A673 (cell line): ENCODE results near the gene LSR. TPM values are rescaled to one million over a fixed set of nuclear protein-coding genes. Genes with fewer than 3 reads are reported as not detected.

Experiments
- BruUV-seq: library from RNA; stranded (reverse); fragments of 400-500 nt; replicated peaks from 2 replicates; lab custom pipeline; 2021; lab: Mats Ljungman, UMichigan
- CTCF ChIA-PET: fragments of 300-600 bp; sonication (Branson Sonifier 250); formaldehyde crosslinking; loops from one replicate; lab custom pipeline; 2022; ENCODE audit warnings: antibody characterized with exemption; lab: Charles Lee
- POLR2A ChIA-PET: fragments of 300-600 bp; sonication (Branson Sonifier 250); formaldehyde crosslinking; loops from one replicate; lab custom pipeline; 2022; ENCODE audit warnings: antibody characterized with exemption; ENCODE audit not compliant: low non-redundant PET; lab: Charles Lee
- DNase-seq: peaks from one replicate; pipeline ENCODE4 v3.0.0-alpha.2; 2015; ENCODE audit warnings: low spot score
- H3K27ac ChIP-seq: fragments of 200-600 bp; sonication (generic); 2 replicates; pipeline ENCODE4 v1.5.1; 2016; ENCODE audit warnings: mixed run types, low read depth, mild to moderate bottlenecking, mixed read lengths, antibody characterized with exemption, low read length; ENCODE audit not compliant: poor library complexity, severe bottlenecking
- H3K27me3 ChIP-seq: fragments of 200-600 bp; sonication (generic); replicated peaks from 2 replicates; pipeline ENCODE4 v1.6.1; 2017; ENCODE audit warnings: mixed run types, low read depth, mild to moderate bottlenecking, mixed read lengths, antibody characterized with exemption, low read length; ENCODE audit not compliant: insufficient read depth, poor library complexity
- H3K36me3 ChIP-seq: fragments of 200-600 bp; sonication (generic); 2 replicates; pipeline ENCODE4 v1.6.1; 2016; ENCODE audit warnings: mixed run types, mild to moderate bottlenecking, mixed read lengths, antibody characterized with exemption, low read length; ENCODE audit not compliant: insufficient read depth, poor library complexity, severe bottlenecking
- H3K4me1 ChIP-seq: fragments of 200-600 bp; sonication (generic); 2 replicates; pipeline ENCODE4 v1.6.1; 2017; ENCODE audit warnings: mixed run types, mild to moderate bottlenecking, mixed read lengths, antibody characterized with exemption, low read length; ENCODE audit not compliant: insufficient read depth, poor library complexity, severe bottlenecking
- H3K4me3 ChIP-seq: fragments of 200-600 bp; sonication (generic); 2 replicates; pipeline ENCODE4 v1.5.1; 2016; ENCODE audit warnings: low read depth, mixed run types, mild to moderate bottlenecking, mixed read lengths, low read length; ENCODE audit not compliant: poor library complexity, severe bottlenecking
- H3K9me3 ChIP-seq: fragments of 200-600 bp; sonication (generic); 2 replicates; pipeline ENCODE4 v1.6.1; 2016; ENCODE audit warnings: mixed run types, low read depth, mild to moderate bottlenecking, mixed read lengths, antibody characterized with exemption, low read length; ENCODE audit not compliant: poor library complexity, severe bottlenecking
- EZH2 ChIP-seq: fragments of 200-600 bp; sonication (generic); IDR thresholded peaks from 2 replicates; pipeline ENCODE4 v1.6.1; 2017; ENCODE audit warnings: borderline replicate concordance, low read depth, mild to moderate bottlenecking, mixed read lengths, antibody characterized with exemption, low read length; ENCODE audit not compliant: poor library complexity, severe bottlenecking
- intact Hi-C: fragments of 100-400 bp; cut with micrococcal nuclease; formaldehyde crosslinking; loops from one replicate; pipeline ENCODE4 v1.10.0; 2022; ENCODE audit not compliant: unreplicated experiment
- total RNA-seq: library from RNA; stranded (reverse); gene quantifications from 2 replicates; pipeline ENCODE4 v1.2.3, GENCODE V29; 2021
- TF ChIP-seq, protein P1 (sequence below): fragments of 300-800, 200-600 bp; sonication (generic); conservative IDR thresholded peaks from 2 replicates; pipeline ENCODE4 v1.5.1; 2017; ENCODE audit warnings: low read depth, mild to moderate bottlenecking, antibody characterized with exemption, low read length, moderate library complexity, mixed read lengths

The LSR gene
- total RNA-seq, 1 experiment from 2014 or later = 1.9 TPM

DNA sequence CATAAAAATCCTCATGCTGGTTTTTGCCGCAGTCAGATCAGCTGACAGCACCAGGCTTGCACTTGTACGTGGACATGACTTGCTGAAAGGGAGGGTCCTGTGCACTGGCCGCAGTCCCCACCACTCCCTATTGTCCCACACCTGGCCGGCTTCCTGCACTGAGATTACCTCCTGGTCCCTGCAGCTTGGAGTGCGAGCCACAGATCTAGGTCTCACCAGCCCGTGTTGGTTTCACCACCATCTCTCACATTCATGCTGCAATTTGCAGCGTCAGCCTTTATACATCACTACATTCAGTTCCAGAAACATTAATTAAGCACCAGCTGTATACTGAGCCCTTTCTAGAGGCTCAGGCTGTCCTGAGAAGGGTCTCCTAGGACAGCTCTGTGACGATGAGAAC is 65.2 kb downstream of the LSR start:
- BruUV-seq = no TSS peak
- Histone ChIP-seq H3K4me1 (no peaks in the 10 kb centered on the region), H3K9me3 (no peaks in the 10 kb centered on the region), H3K27ac (no peak overlapping the region), H3K27me3 (no peaks in the 10 kb centered on the region), H3K4me3 (no peak overlapping the region), H3K36me3 (no peaks in the 10 kb centered on the region)
- DNase-seq = no peak
- ChIA-PET POLR2A (no interaction called here), CTCF (no interaction called here)
- TF ChIP-seq EZH2 = no peak
- TF ChIP-seq, protein P1, sequence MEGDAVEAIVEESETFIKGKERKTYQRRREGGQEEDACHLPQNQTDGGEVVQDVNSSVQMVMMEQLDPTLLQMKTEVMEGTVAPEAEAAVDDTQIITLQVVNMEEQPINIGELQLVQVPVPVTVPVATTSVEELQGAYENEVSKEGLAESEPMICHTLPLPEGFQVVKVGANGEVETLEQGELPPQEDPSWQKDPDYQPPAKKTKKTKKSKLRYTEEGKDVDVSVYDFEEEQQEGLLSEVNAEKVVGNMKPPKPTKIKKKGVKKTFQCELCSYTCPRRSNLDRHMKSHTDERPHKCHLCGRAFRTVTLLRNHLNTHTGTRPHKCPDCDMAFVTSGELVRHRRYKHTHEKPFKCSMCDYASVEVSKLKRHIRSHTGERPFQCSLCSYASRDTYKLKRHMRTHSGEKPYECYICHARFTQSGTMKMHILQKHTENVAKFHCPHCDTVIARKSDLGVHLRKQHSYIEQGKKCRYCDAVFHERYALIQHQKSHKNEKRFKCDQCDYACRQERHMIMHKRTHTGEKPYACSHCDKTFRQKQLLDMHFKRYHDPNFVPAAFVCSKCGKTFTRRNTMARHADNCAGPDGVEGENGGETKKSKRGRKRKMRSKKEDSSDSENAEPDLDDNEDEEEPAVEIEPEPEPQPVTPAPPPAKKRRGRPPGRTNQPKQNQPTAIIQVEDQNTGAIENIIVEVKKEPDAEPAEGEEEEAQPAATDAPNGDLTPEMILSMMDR = no peak
- intact Hi-C loops = no loop called here

DNA sequence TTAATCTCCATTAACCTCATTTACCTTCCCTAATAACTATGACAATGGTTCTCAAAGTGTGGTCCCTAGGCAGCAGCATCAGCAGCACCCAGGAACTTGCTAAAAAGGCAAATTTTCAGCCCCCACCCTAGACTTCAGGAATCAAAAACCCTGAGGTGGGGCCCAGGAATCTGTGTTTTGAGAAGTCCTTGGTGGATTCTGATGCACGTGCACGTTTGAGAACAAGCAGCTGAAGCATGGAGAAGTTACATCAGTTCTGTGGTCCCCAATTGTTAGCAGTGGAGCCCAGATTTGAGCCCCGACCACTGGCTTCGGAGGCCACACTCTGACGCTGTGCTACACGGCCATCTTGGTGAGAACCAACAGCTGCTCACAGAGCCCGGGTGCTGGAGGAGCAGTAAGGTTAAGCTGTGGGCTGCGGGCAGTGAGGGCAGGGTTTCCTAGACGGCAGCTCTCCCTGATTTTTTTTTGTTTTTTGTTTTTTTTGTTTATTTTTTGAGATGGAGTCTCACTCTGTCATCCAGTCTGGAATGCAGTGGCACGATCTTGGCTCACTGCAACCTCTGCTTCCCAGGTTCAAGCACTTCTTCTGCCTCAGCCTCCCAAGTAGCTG is 66.2 kb downstream of the LSR start:
- intact Hi-C loops = no loop called here
- POLR2A ChIA-PET = no interaction called here
- BruUV-seq = no TSS peak

DNA sequence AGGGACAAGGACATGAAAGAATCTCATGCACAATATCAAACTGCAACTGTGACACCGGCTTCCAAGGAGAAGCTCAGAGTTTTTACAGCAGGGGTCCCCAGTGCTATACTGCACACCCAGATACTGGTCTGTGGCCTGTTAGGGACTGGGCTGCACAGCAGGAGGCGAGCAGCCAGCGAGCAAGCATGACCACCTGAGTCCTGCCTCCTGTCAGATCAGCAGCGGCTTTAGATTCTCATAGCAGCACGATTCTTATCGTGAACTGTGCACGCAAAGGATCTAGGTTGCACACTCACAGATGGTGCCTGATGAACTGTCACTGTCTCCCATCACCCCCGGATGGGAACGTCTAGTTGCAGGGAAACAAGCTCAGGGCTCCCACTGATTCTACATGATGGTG is 67.1 kb downstream of the LSR start:
- no peaks in the 10 kb centered on the region for H3K36me3 ChIP-seq
- no peak overlapping the region for H3K4me3 ChIP-seq
- ChIA-PET POLR2A (no interaction called here), CTCF (no interaction called here)
- no peaks in the 10 kb centered on the region for H3K9me3 ChIP-seq
- no peaks in the 10 kb centered on the region for H3K4me1 ChIP-seq
- H3K27ac ChIP-seq = no peak overlapping the region
- H3K27me3 ChIP-seq = no peaks in the 10 kb centered on the region
- TF ChIP-seq, protein P1 = no peak
- no peak for TF ChIP-seq EZH2
- no peak for DNase-seq
- BruUV-seq = no TSS peak
- intact Hi-C loops = no loop called here

More for the DNA sequence above, 66.2 kb downstream of the LSR start:
- TF ChIP-seq, protein P1 = no peak
- no peak for TF ChIP-seq EZH2
- Histone ChIP-seq H3K27ac (no peak overlapping the region), H3K27me3 (no peaks in the 10 kb centered on the region), H3K4me3 (no peak overlapping the region), H3K9me3 (no peaks in the 10 kb centered on the region), H3K36me3 (no peaks in the 10 kb centered on the region), H3K4me1 (no peaks in the 10 kb centered on the region)
- DNase-seq = no peak
- CTCF ChIA-PET = no interaction called here
